Measurements from ENCODE around the gene SGMS1. TPM values are rescaled to one million over a fixed set of nuclear protein-coding genes. Genes with fewer than 3 reads are reported as not detected.

SGMS1 gene
- polyA plus RNA-seq, 1 donor (not counting 4 experiments of a cell fraction or from before 2014, with no cell fraction given), result 18.3 TPM

GRCh38 chr10:50545846-50546245, 77.9 kb downstream of the SGMS1 start:
- no peaks in the 10 kb centered on the region for H3K79me2 ChIP-seq (ENCODE audit: control insufficient read depth, insufficient read depth, low read length)
- no peak overlapping the region for H3K4me2 ChIP-seq (ENCODE audit: control insufficient read depth, extremely low read depth, insufficient read depth, low read depth, low read length)
- H3K4me1 ChIP-seq (ENCODE audit: control insufficient read depth, extremely low read depth, insufficient read depth, low read length), result no peaks in the 10 kb centered on the region
- no peaks in the 10 kb centered on the region for H3K27me3 ChIP-seq (ENCODE audit: control insufficient read depth, extremely low read depth, insufficient read depth, low read length)
- no peaks in the 10 kb centered on the region for H3K36me3 ChIP-seq (ENCODE audit: control insufficient read depth in 2 of 2, extremely low read depth in 1 of 2, insufficient read depth in 2 of 2, low read length in 2 of 2)
- H3K27ac ChIP-seq (ENCODE audit: control insufficient read depth, insufficient read depth, low read length), result no peak overlapping the region
- FAIRE-seq (no peak), DNase-seq (ENCODE audit: low read depth, low spot score) (no peak)
- no peaks in the 10 kb centered on the region for H4K20me1 ChIP-seq (ENCODE audit: control insufficient read depth, extremely low read depth, insufficient read depth, low read length)
- H3K9me1 ChIP-seq (ENCODE audit: control insufficient read depth, extremely low read depth, insufficient read depth, low read length), result no peaks in the 10 kb centered on the region
- dilution Hi-C loops (cut with MboI; ENCODE audit: extremely low pct_ligation_motif_present, low sequenced_read_pairs), result no loop called here
- no peak overlapping the region for H3K9ac ChIP-seq (ENCODE audit: control insufficient read depth, extremely low read depth, insufficient read depth, low read length)
- no peak overlapping the region for H2AFZ ChIP-seq (ENCODE audit: control insufficient read depth, low read length)
- no peak overlapping the region for H3K4me3 ChIP-seq (ENCODE audit: control insufficient read depth in 2 of 3, extremely low read depth in 1 of 3, insufficient read depth in 2 of 3, low read depth in 1 of 3, low read length in 3 of 3)
- no peaks in the 10 kb centered on the region for H3K9me3 ChIP-seq (ENCODE audit: control insufficient read depth, low read depth, low read length)
- TF ChIP-seq CTCF (optimal IDR thresholded peaks at IDR 0.05 in 1 of 3, IDR thresholded peaks at IDR 0.05 in 1 of 3, conservative IDR thresholded peaks at IDR 0.05 in 1 of 3; ENCODE audit: extremely low read depth in 1 of 3, insufficient read depth in 2 of 3, low read length in 3 of 3) (no peak), EZH2 (IDR thresholded peaks at IDR 0.05; ENCODE audit: low read length) (no peak)

GRCh38 chr10:50544857-50545429, 78.8 kb downstream of the SGMS1 start:
- no peak overlapping the region for H3K4me3 ChIP-seq (ENCODE audit: control insufficient read depth in 2 of 3, extremely low read depth in 1 of 3, insufficient read depth in 2 of 3, low read depth in 1 of 3, low read length in 3 of 3)
- H3K9ac ChIP-seq (ENCODE audit: control insufficient read depth, extremely low read depth, insufficient read depth, low read length), result no peak overlapping the region
- no peaks in the 10 kb centered on the region for H3K9me3 ChIP-seq (ENCODE audit: control insufficient read depth, low read depth, low read length)
- H3K27me3 ChIP-seq (ENCODE audit: control insufficient read depth, extremely low read depth, insufficient read depth, low read length), result no peaks in the 10 kb centered on the region
- H3K36me3 ChIP-seq (ENCODE audit: control insufficient read depth in 2 of 2, extremely low read depth in 1 of 2, insufficient read depth in 2 of 2, low read length in 2 of 2), result no peaks in the 10 kb centered on the region
- H3K4me1 ChIP-seq (ENCODE audit: control insufficient read depth, extremely low read depth, insufficient read depth, low read length), result no peaks in the 10 kb centered on the region
- DNase-seq (ENCODE audit: low read depth, low spot score), result no peak
- TF ChIP-seq EZH2 (IDR thresholded peaks at IDR 0.05; ENCODE audit: low read length) (no peak), CTCF (optimal IDR thresholded peaks at IDR 0.05 in 1 of 3, IDR thresholded peaks at IDR 0.05 in 1 of 3, conservative IDR thresholded peaks at IDR 0.05 in 1 of 3; ENCODE audit: extremely low read depth in 1 of 3, insufficient read depth in 2 of 3, low read length in 3 of 3) (no peak)
- dilution Hi-C loops (cut with MboI; ENCODE audit: extremely low pct_ligation_motif_present, low sequenced_read_pairs), result no loop called here
- no peaks in the 10 kb centered on the region for H3K9me1 ChIP-seq (ENCODE audit: control insufficient read depth, extremely low read depth, insufficient read depth, low read length)
- no peak overlapping the region for H3K27ac ChIP-seq (ENCODE audit: control insufficient read depth, insufficient read depth, low read length)
- FAIRE-seq, result no peak
- no peak overlapping the region for H2AFZ ChIP-seq (ENCODE audit: control insufficient read depth, low read length)
- H3K79me2 ChIP-seq (ENCODE audit: control insufficient read depth, insufficient read depth, low read length), result no peaks in the 10 kb centered on the region
- no peak overlapping the region for H3K4me2 ChIP-seq (ENCODE audit: control insufficient read depth, extremely low read depth, insufficient read depth, low read depth, low read length)
- no peaks in the 10 kb centered on the region for H4K20me1 ChIP-seq (ENCODE audit: control insufficient read depth, extremely low read depth, insufficient read depth, low read length)
